GM11168 (cell line): Measurements from ENCODE around the gene PDCD10.

Experiments used
- in situ Hi-C: fragments of 300-500 bp; cut with MboI; formaldehyde crosslinking; loops from one replicate; pipeline ENCODE4 v1.12.0; 2022; ENCODE audit warnings: low sequenced_read_pairs; ENCODE audit not compliant: unreplicated experiment

The PDCD10 gene

GRCh38 chr3:167735233-167736138, 794 bp upstream of the PDCD10 start, which contains the start of gene SERPINI1:
Gene SERPINI1, plus strand, starts transcription at chr3:167735721. Its CDS starts 53,408 bp downstream, at chr3:167789129.
- in situ Hi-C loops: no loop called here

- in situ Hi-C loops: no loop called here
Observed at GRCh38 chr3:167733961-167734497, 663 bp downstream of the PDCD10 start.

GRCh38 chr3:167732313-167733065, 2.2 kb downstream of the PDCD10 start:
- in situ Hi-C loops: no loop called here

- in situ Hi-C loops: no loop called here
Observed at GRCh38 chr3:167731393-167731792, 3.3 kb downstream of the PDCD10 start.

GRCh38 chr3:167729591-167729990, 5.1 kb downstream of the PDCD10 start:
- in situ Hi-C loops: no loop called here

GRCh38 chr3:167728632-167729323, 5.9 kb downstream of the PDCD10 start:
- in situ Hi-C loops: no loop called here

GRCh38 chr3:167728176-167728575, 6.5 kb downstream of the PDCD10 start:
- in situ Hi-C loops: no loop called here

- in situ Hi-C loops: no loop called here
Observed at GRCh38 chr3:167723872-167724271, 10.8 kb downstream of the PDCD10 start.

GRCh38 chr3:167723025-167723512, 11.6 kb downstream of the PDCD10 start:
- in situ Hi-C loops: no loop called here

GRCh38 chr3:167718582-167718981, 16.1 kb downstream of the PDCD10 start:
- in situ Hi-C loops: no loop called here

GRCh38 chr3:167716920-167717319, 17.8 kb downstream of the PDCD10 start:
- in situ Hi-C loops: no loop called here

- in situ Hi-C loops: no loop called here
Observed at GRCh38 chr3:167714871-167715270, 19.8 kb downstream of the PDCD10 start.

GRCh38 chr3:167712445-167712844, 22.2 kb downstream of the PDCD10 start:
- in situ Hi-C loops: no loop called here

- in situ Hi-C loops: no loop called here
Observed at GRCh38 chr3:167711439-167711838, 23.3 kb downstream of the PDCD10 start.

GRCh38 chr3:167710552-167710951, 24.1 kb downstream of the PDCD10 start:
- in situ Hi-C loops: no loop called here

GRCh38 chr3:167709690-167710089, 25.0 kb downstream of the PDCD10 start:
- in situ Hi-C loops: no loop called here

- in situ Hi-C loops: no loop called here
Observed at GRCh38 chr3:167705840-167706239, 28.9 kb downstream of the PDCD10 start.

- in situ Hi-C loops: no loop called here
Observed at GRCh38 chr3:167700926-167701325, 33.8 kb downstream of the PDCD10 start.

- in situ Hi-C loops: no loop called here
Observed at GRCh38 chr3:167700046-167700445, 34.6 kb downstream of the PDCD10 start.

GRCh38 chr3:167694121-167694520, 40.6 kb downstream of the PDCD10 start:
- in situ Hi-C loops: no loop called here
